Peyer's patch (tissue), 4 donors: ENCODE results near the gene CPSF6.

Experiments
- POLR2A ChIP-seq, 2 donors: fragments of 450-650 bp; IDR thresholded peaks; one replicate each; pipeline ENCODE4 v1.5.1; 2017; ENCODE audit warnings: antibody characterized with exemption in 2 of 2, mild to moderate bottlenecking in 2 of 2, moderate library complexity in 2 of 2
- TF ChIP-seq, protein P1 (sequence below), 6 experiments: fragments of 450-650 bp in 4 of 6; fragments of 200-600 bp in 2 of 6; sonication (generic) in 1 of 6; IDR thresholded peaks; one replicate each; pipeline ENCODE4 v1.5.1; 2017 to 2019; ENCODE audit warnings: antibody characterized with exemption in 6 of 6, mild to moderate bottlenecking in 3 of 6, moderate library complexity in 1 of 6

DNA sequence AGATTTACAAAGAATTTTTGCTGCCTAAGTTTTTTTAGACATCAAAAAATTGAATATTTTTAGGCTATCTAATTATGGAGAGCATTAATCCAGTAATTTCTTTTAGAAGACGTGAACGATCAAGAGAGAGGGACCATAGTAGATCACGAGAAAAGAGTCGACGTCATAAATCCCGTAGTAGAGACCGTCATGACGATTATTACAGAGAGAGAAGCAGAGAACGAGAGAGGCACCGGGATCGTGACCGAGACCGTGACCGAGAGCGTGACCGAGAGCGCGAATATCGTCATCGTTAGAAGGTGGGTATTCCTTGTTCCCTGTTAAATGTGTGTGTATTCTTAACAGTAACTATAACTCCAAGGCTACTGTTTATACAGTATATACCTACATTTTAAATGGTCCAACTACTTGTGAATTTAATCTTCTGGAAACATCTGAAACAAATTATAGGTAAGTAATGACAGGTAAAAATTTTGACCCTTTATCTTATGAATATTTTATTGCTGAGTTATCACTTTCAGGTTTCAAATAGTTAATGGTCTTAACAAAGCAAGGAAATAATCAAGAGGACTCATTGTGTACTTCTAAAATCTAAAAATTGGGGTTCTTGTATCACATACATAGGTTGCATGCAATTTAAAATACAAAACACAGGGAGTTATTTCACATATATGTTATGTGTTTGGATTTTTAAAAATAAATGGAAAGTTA is 23.1 kb downstream of the CPSF6 start:
- TF ChIP-seq, protein P1, sequence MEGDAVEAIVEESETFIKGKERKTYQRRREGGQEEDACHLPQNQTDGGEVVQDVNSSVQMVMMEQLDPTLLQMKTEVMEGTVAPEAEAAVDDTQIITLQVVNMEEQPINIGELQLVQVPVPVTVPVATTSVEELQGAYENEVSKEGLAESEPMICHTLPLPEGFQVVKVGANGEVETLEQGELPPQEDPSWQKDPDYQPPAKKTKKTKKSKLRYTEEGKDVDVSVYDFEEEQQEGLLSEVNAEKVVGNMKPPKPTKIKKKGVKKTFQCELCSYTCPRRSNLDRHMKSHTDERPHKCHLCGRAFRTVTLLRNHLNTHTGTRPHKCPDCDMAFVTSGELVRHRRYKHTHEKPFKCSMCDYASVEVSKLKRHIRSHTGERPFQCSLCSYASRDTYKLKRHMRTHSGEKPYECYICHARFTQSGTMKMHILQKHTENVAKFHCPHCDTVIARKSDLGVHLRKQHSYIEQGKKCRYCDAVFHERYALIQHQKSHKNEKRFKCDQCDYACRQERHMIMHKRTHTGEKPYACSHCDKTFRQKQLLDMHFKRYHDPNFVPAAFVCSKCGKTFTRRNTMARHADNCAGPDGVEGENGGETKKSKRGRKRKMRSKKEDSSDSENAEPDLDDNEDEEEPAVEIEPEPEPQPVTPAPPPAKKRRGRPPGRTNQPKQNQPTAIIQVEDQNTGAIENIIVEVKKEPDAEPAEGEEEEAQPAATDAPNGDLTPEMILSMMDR (IDR thresholded peaks at IDR 0.05): no peak
- TF ChIP-seq POLR2A (IDR thresholded peaks at IDR 0.05): no peak
